Jurkat, Clone E6-1 (cell line): ENCODE measurements around the gene UBAP2L.
"Not testable (repeated sequence)": the region's sequence is repeated elsewhere in the genome, so short reads cannot be mapped to it uniquely, and the experiment has no call there.

Experiments used
- DNase-seq: peaks from one replicate; pipeline ENCODE4 v3.0.0-alpha.2; 2011; ENCODE audit warnings: low read depth, low spot score
- H3K4me3 ChIP-seq: 2 replicates; pipeline ENCODE4 v1.5.1; 2011; ENCODE audit warnings: mild to moderate bottlenecking, low read length, control low read depth, moderate library complexity

UBAP2L gene

GRCh38 chr1:154295408-154296235, 74.9 kb downstream of the UBAP2L start:
- H3K4me3 ChIP-seq, result no peak overlapping the region
- no peak for DNase-seq

- no peak for DNase-seq
- H3K4me3 ChIP-seq, result no peak overlapping the region
These were observed 80.8 kb downstream of the UBAP2L start for GRCh38 chr1:154301582-154301981.

GRCh38 chr1:154304664-154305337, 84.0 kb downstream of the UBAP2L start:
- no peak for DNase-seq
- H3K4me3 ChIP-seq, result no peak overlapping the region

- DNase-seq, result no peak
- no peak overlapping the region for H3K4me3 ChIP-seq
These were observed 85.4 kb downstream of the UBAP2L start for GRCh38 chr1:154306151-154306550.

GRCh38 chr1:154307670-154308270, 87.0 kb downstream of the UBAP2L start:
- H3K4me3 ChIP-seq, DNase-seq: not testable (repeated sequence)

GRCh38 chr1:154309136-154309535, 88.4 kb downstream of the UBAP2L start:
- H3K4me3 ChIP-seq, DNase-seq: not testable (repeated sequence)

GRCh38 chr1:154312229-154313065, 91.7 kb downstream of the UBAP2L start:
- DNase-seq, H3K4me3 ChIP-seq: not testable (repeated sequence)

- no peak overlapping the region for H3K4me3 ChIP-seq
- DNase-seq, result no peak
These were observed 92.3 kb downstream of the UBAP2L start for GRCh38 chr1:154313066-154313356.

- H3K4me3 ChIP-seq, DNase-seq: not testable (repeated sequence)
These were observed 93.5 kb downstream of the UBAP2L start for GRCh38 chr1:154314226-154314625.

GRCh38 chr1:154316704-154317103, 95.9 kb downstream of the UBAP2L start:
- DNase-seq, result no peak
- H3K4me3 ChIP-seq, result no peak overlapping the region

- DNase-seq, result no peak
- no peak overlapping the region for H3K4me3 ChIP-seq
These were observed 97.6 kb downstream of the UBAP2L start for GRCh38 chr1:154318386-154318785.
